BE2C (cell line): ENCODE data around the gene LBR.
"Not testable (repeated sequence)": the region's sequence is repeated elsewhere in the genome, so short reads cannot be mapped to it uniquely, and the experiment has no call there.

Source experiments
- DNase-seq: peaks from one replicate; pipeline ENCODE4 v3.0.0-alpha.2; 2020
- H3K27me3 ChIP-seq: fragments of 250-450 bp; sonication (Bioruptor Pico); 2 replicates; pipeline ENCODE4 v1.5.1; 2020; ENCODE audit warnings: mild to moderate bottlenecking
- H3K36me3 ChIP-seq: fragments of 250-450 bp; sonication (Bioruptor Pico); 2 replicates; pipeline ENCODE4 v1.5.1; 2020; ENCODE audit warnings: mild to moderate bottlenecking
- H3K4me1 ChIP-seq: fragments of 250-450 bp; sonication (Bioruptor Pico); 2 replicates; pipeline ENCODE4 v1.5.1; 2020
- H3K4me3 ChIP-seq: 2 replicates; pipeline ENCODE4 v1.5.1; 2011; ENCODE audit warnings: low read depth, low read length
- H3K9me3 ChIP-seq: fragments of 250-450 bp; sonication (Bioruptor Pico); 2 replicates; pipeline ENCODE4 v1.5.1; 2020
- TF ChIP-seq, protein P1 (sequence below): IDR thresholded peaks from 2 replicates; pipeline ENCODE4 v1.5.1; 2012; ENCODE audit warnings: mild to moderate bottlenecking, low read depth, low read length

The LBR gene

GRCh38 chr1:225407755-225408154 is 20.1 kb downstream of the LBR start:
- peaks cover 82% of the 10 kb centered on the region for H3K36me3 ChIP-seq
- TF ChIP-seq, protein P1, sequence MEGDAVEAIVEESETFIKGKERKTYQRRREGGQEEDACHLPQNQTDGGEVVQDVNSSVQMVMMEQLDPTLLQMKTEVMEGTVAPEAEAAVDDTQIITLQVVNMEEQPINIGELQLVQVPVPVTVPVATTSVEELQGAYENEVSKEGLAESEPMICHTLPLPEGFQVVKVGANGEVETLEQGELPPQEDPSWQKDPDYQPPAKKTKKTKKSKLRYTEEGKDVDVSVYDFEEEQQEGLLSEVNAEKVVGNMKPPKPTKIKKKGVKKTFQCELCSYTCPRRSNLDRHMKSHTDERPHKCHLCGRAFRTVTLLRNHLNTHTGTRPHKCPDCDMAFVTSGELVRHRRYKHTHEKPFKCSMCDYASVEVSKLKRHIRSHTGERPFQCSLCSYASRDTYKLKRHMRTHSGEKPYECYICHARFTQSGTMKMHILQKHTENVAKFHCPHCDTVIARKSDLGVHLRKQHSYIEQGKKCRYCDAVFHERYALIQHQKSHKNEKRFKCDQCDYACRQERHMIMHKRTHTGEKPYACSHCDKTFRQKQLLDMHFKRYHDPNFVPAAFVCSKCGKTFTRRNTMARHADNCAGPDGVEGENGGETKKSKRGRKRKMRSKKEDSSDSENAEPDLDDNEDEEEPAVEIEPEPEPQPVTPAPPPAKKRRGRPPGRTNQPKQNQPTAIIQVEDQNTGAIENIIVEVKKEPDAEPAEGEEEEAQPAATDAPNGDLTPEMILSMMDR, result no peak

DNA sequence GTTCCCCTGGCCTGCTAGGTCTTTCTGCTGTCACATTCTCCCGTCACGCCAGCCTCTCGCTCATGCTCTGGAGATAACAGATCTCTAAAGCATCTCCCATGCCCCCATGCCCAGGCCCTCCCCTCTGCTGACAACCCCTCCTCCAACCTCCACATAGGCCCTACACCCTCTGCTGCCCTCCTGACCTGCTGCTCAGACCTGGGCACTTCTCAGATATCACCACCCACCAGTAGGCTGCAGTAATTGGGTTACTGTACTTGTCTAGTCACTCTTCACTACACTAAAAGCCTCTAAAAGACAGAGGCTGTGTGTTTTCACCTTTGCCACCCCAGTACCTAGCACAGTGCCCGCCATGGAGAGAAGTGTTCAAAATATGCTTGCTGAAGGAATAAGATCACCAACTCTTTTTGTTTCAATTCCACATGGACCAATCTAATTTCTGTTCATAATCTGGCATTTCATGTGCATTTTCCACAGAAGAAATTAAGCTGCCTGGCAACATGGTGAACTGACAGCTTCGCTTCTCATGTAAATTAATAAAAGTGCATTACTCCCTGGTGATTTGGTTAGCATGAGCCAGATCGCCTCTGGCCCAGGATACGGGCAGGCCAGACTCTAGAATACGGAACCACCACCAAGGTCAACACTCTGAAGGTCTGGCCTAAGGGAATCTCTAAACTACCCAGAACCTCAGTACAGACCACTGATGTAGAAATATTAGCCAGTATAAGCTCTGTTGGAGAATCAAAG is 20.7 kb downstream of the LBR start:
- Histone ChIP-seq H3K36me3 (peaks cover 83% of the 10 kb centered on the region), H3K4me1 (peaks cover 19% of the 10 kb centered on the region), H3K4me3 (no peak overlapping the region), H3K27me3 (no peaks in the 10 kb centered on the region), H3K9me3 (no peaks in the 10 kb centered on the region)
- DNase-seq, result peak; percentile 70
- TF ChIP-seq, protein P1, result peak; percentile 28; the same call in 1 of the 2 replicates

More at GRCh38 chr1:225407755-225408154, 20.1 kb downstream of the LBR start:
- H3K4me1 ChIP-seq, result peaks cover 19% of the 10 kb centered on the region
- H3K9me3 ChIP-seq, result no peaks in the 10 kb centered on the region
- no peaks in the 10 kb centered on the region for H3K27me3 ChIP-seq
- DNase-seq, result no peak
- H3K4me3 ChIP-seq, result no peak overlapping the region

- TF ChIP-seq, protein P1, result no peak
- DNase-seq, result no peak
- Histone ChIP-seq H3K27me3 (no peaks in the 10 kb centered on the region), H3K4me3 (no peak overlapping the region), H3K4me1 (no peaks in the 10 kb centered on the region; the same call in 1 of the 2 replicates), H3K36me3 (peaks cover 80% of the 10 kb centered on the region), H3K9me3 (no peaks in the 10 kb centered on the region)
These were observed 26.9 kb downstream of the LBR start for GRCh38 chr1:225400968-225401367.

- no peaks in the 10 kb centered on the region for H3K9me3 ChIP-seq
- TF ChIP-seq, protein P1, result no peak
These were observed 31.5 kb downstream of the LBR start for GRCh38 chr1:225396357-225396756.

GRCh38 chr1:225389843-225390242 is 38.0 kb downstream of the LBR start:
- no peaks in the 10 kb centered on the region for H3K27me3 ChIP-seq
- no peak for DNase-seq
- H3K4me3 ChIP-seq, result no peak overlapping the region
- H3K4me1 ChIP-seq, result no peaks in the 10 kb centered on the region
- TF ChIP-seq, protein P1, result no peak
- no peaks in the 10 kb centered on the region for H3K9me3 ChIP-seq
- peaks cover 2% of the 10 kb centered on the region; the same call in 1 of the 2 replicates for H3K36me3 ChIP-seq

More at GRCh38 chr1:225396357-225396756, 31.5 kb downstream of the LBR start:
- no peak for DNase-seq
- Histone ChIP-seq H3K4me1 (no peaks in the 10 kb centered on the region), H3K27me3 (no peaks in the 10 kb centered on the region), H3K36me3 (peaks cover 48% of the 10 kb centered on the region), H3K4me3 (no peak overlapping the region)

- DNase-seq, result no peak
- TF ChIP-seq, protein P1, result no peak
These were observed 39.5 kb downstream of the LBR start for GRCh38 chr1:225388372-225388771.

DNA sequence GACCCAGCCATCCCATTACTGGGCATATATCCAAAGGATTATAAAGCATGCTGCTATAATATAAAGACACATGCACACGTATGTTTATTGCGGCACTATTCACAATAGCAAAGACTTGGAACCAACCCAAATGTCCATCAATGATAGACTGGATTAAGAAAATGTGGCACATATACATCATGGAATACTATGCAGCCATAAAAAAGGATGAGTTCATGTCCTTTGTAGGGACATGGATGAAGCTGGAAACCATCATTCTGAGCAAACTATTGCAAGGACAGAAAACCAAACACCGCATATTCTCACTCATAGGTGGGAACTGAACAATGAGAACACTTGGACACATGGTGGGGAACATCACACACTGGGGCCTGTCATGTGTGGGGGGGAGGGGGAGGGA is 41.0 kb downstream of the LBR start:
- H3K4me3 ChIP-seq, H3K36me3 ChIP-seq, DNase-seq, H3K27me3 ChIP-seq, H3K9me3 ChIP-seq, H3K4me1 ChIP-seq: not testable (repeated sequence)

More at GRCh38 chr1:225388372-225388771, 39.5 kb downstream of the LBR start:
- Histone ChIP-seq H3K36me3 (no peaks in the 10 kb centered on the region), H3K27me3 (no peaks in the 10 kb centered on the region), H3K4me3 (no peak overlapping the region), H3K4me1 (no peaks in the 10 kb centered on the region), H3K9me3 (no peaks in the 10 kb centered on the region)
